ENCODE measurements around the gene HTR1B.
A peak's percentile ranks its signal among the peaks of the same experiment; 100 is the strongest.

HTR1B gene

GRCh38 chr6:77463308-77463860 is at the start of gene HTR1B:
Gene HTR1B (minus strand): TSS chr6:77463491. CDS start chr6:77463403, 88 bp downstream.
- no peak for DNase-seq

- DNase-seq: no peak
Observed at GRCh38 chr6:77512554-77512953, 49.3 kb upstream of the HTR1B start.

GRCh38 chr6:77511860-77512259 is 48.6 kb upstream of the HTR1B start:
- DNase-seq: no peak

DNA sequence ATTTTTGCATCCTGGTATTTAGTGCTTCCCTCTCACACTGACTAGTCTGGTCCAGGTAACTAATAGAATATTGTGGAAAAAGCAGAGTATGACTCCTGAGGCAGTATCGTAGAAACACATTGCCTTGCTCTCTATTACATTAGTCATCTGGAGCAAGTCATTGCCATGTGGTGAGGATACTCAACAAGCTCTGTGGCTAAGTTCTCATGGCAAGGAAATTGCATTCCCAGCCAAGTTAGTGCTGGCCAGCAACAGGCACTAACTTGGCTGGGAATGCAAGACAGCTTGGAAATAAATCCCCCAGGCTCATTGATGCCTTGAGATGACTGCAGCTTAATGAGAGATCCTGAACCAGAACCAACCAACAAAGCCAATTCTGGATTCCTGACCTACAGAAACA is 39.7 kb upstream of the HTR1B start:
- no peak for DNase-seq

- no peak for DNase-seq
Observed at GRCh38 chr6:77492530-77492929, 29.2 kb upstream of the HTR1B start.

DNA sequence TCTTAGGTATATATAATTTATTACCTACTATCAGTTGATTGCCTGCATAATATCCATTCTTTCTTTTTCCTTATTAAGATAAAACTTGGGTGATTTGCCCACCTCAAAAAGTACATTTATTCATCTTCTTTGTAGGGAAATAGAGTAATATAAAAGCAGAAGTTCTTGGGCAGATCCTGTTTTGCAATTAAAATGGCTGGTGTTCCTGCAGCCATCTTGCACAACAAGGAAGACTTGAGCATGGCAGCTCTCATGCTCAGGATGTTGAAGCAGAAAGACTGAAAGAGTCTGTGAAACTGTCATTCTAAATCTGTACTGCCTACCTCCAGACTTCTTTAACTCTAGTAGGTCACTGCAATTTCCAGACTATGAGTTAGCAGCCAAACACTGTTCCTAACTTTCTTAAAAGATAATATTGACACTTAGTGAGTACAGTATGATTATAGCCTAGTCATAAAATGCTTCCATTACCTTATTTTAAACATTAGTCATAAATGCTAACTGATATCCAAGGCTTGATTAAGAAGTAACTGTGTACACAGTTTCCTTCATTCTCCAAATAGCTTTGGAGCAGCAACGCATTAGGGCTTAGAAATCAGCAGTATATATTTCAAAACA is 24.6 kb upstream of the HTR1B start:
- DNase-seq: no peak

GRCh38 chr6:77482981-77483380 is 19.7 kb upstream of the HTR1B start:
- no peak for DNase-seq

- DNase-seq: no peak
Observed at GRCh38 chr6:77474973-77475372, 11.7 kb upstream of the HTR1B start.

GRCh38 chr6:77474286-77474956 is 11.1 kb upstream of the HTR1B start:
- DNase-seq: no peak

- DNase-seq: no peak
Observed at GRCh38 chr6:77470983-77471382, 7.7 kb upstream of the HTR1B start.

GRCh38 chr6:77468939-77469338 is 5.6 kb upstream of the HTR1B start:
- DNase-seq: no peak

GRCh38 chr6:77466451-77467437 is 3.5 kb upstream of the HTR1B start:
- no peak for DNase-seq

DNA sequence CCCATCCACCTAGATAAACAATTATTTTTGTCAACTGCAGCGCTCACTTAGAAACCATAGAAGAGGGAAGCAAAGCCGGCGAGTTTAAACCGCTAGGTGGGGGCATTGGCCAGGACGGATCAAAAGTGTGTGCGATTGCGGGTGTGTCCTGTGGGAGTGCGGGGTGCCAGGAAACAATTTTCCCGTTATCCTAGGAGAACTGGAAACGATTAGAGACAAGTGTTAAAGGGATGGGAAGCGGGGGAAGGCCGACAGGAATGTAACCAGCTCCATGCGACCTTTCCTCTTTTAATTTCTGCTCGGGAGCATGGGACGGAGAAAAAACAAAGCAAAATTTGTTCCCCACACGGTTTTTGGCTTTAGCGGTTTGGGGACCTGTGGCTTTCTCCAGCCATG is 2.8 kb upstream of the HTR1B start:
- no peak for DNase-seq

DNA sequence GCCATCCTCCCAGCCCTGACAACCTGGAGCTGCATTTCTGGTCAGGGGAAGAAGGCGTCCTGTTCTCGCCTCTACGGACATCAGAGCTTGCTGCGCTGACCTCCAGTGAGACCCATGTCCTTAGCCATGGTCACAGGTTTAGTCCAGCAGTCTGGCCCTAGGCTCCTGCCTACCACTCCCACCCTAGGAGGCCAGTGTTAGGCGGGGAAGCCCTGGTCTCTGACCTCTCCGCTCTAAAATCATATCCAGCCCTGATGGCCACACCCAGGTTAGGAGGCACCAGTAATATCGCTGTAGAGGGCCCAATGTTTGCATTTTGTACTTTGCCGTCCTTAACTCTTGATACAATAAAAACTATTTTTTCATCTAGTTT is 1.2 kb upstream of the HTR1B start:
- DNase-seq: no peak

DNA sequence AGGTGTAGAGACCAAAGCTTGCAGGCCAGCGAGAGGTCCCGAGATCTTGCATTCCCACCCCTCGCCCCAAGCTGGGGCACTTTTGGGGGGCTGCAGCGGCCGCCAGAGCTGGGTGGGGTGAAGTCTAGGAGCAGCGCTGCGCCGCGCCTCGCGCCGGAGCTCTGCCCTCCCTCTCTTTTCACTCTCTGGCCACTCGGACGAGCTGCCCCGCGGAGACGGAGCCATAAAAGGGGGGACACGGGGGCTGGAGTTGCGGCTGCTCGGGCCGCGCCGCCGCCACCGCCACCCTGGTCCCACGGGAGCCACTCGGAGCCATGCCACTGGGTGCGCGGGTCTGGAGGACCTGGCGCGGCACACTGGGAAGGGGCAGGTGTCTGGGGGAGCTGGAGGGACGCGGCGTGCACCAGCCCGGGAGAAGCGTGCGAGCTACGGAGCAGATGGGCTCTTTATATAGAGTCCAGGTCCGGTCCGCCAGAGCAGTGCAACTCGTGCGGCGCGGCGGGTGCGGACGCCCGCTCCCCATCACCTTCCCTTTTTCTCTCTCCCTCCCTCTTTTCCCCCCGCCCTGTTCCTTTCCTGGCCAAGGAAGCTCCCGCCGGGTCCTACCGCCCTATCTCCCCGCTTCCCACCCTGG is 687 bp upstream of the HTR1B start:
- no peak for DNase-seq

- DNase-seq: no peak
Observed at GRCh38 chr6:77462359-77463307, 658 bp downstream of the HTR1B start.

GRCh38 chr6:77461796-77462195 is 1.5 kb downstream of the HTR1B start:
- no peak for DNase-seq

GRCh38 chr6:77458421-77458820 is 4.9 kb downstream of the HTR1B start:
- DNase-seq: no peak

GRCh38 chr6:77457720-77458349 is 5.5 kb downstream of the HTR1B start:
- DNase-seq: peak; percentile 24

DNA sequence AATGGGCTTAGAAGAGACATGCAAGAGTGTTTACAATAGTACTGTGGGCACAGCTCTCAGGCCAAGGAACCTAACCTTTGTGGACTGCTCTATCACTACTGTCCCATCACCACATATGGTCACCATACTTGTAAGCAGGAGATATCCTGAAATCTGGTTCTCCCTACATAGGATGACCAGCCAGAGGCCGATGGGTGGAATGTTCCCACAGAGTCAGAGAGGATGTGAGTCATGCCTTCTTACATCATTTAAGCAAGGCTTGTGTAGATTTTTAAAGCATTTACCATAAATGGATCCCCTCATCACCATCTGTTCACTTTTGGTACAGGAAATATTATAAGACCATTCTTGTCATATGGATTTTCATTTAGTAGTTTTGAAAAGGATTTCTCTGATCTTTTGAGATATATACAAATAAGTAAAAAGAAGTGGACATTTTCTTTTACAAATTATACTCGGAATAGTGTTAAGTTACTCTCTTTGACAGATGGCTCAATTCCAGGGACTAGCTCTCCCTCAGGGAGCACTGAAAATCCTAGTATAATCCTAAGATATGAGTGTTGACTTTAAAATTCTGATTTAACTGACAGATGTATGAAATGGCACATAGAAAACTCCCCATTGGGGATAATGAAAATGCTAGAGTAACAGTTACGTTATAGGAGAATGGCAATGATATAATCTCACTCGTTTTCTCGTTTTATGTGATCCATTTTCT is 6.6 kb downstream of the HTR1B start:
- DNase-seq: no peak

DNA sequence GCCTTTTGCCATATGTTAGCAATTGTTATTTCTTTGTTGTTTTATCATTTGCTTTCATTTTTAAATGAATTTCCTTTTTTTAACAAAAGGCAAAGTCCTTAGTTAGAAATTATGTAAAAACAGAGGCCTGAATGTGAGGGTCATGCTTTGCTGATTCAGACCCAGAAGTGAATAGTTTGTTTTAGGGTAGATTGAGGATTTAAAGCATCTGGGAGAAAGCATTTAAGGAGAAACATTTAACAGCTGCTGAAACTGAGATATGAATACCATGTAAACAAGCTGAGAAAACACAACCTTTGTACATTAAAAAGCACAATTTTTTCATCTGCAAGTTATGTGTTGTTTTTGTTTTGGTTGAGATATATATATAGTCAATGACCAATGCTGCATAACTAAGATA is 8.0 kb downstream of the HTR1B start:
- no peak for DNase-seq

All from NCI-H345 (cell line).